GM23338 (cell line): ENCODE measurements around the gene IPO13. TPM values are rescaled to one million over a fixed set of nuclear protein-coding genes. Genes with fewer than 3 reads are reported as not detected.

ENCODE experiments used
- ATAC-seq: fragments of 200-7000 bp; cut with Tn5 transposase; 3 replicates; pipeline ENCODE4 v1.9.1; 2020
- DNase-seq: peaks from one replicate; pipeline ENCODE4 v3.0.0-alpha.2; 2015; ENCODE audit warnings: low spot score
- H2AFZ ChIP-seq: fragments of 200-600 bp; sonication (generic); 2 replicates; pipeline ENCODE4 v1.8.0; 2016; ENCODE audit warnings: antibody characterized with exemption, mild to moderate bottlenecking, moderate library complexity
- H3F3A ChIP-seq: fragments of 200-600 bp; sonication (generic); replicated peaks from 2 replicates; pipeline ENCODE4 v1.8.0; 2017; ENCODE audit warnings: antibody characterized with exemption, mixed run types, low read depth
- H3K27ac ChIP-seq: fragments of 200-600 bp; sonication (generic); 2 replicates; pipeline ENCODE4 v1.6.1; 2016; ENCODE audit warnings: low read depth
- H3K27me3 ChIP-seq: fragments of 200-600 bp; sonication (generic); 2 replicates; pipeline ENCODE4 v1.8.0; 2016; ENCODE audit warnings: mild to moderate bottlenecking, mixed run types, moderate library complexity; ENCODE audit not compliant: insufficient read depth
- H3K36me3 ChIP-seq: fragments of 200-600 bp; sonication (generic); 2 replicates; pipeline ENCODE4 v1.8.0; 2016; ENCODE audit warnings: mild to moderate bottlenecking; ENCODE audit not compliant: insufficient read depth
- H3K4me1 ChIP-seq: fragments of 200-600 bp; sonication (generic); 2 replicates; pipeline ENCODE4 v1.8.0; 2016; ENCODE audit warnings: mild to moderate bottlenecking, moderate library complexity; ENCODE audit not compliant: insufficient read depth
- H3K4me2 ChIP-seq: fragments of 200-600 bp; sonication (generic); 2 replicates; pipeline ENCODE4 v1.7.1; 2017; ENCODE audit warnings: mixed run types
- H3K4me3 ChIP-seq: fragments of 200-600 bp; sonication (generic); 2 replicates; pipeline ENCODE4 v1.6.1; 2016; ENCODE audit warnings: mixed run types
- H3K79me2 ChIP-seq: fragments of 200-600 bp; sonication (generic); replicated peaks from 2 replicates; pipeline ENCODE4 v1.8.0; 2017; ENCODE audit warnings: mild to moderate bottlenecking; ENCODE audit not compliant: insufficient read depth
- H3K9me2 ChIP-seq: fragments of 200-600 bp; sonication (generic); 2 replicates; pipeline ENCODE4 v1.8.0; 2017; ENCODE audit not compliant: insufficient read depth
- H4K20me1 ChIP-seq: fragments of 200-600 bp; sonication (generic); replicated peaks from 2 replicates; pipeline ENCODE4 v1.8.0; 2017; ENCODE audit warnings: mild to moderate bottlenecking; ENCODE audit not compliant: insufficient read depth
- H3K27ac Mint-ChIP-seq: 2 replicates; pipeline ENCODE4 v1.8.0; 2020; ENCODE audit warnings: inconsistent platforms, mild to moderate bottlenecking, moderate library complexity, mixed read lengths
- H3K27me3 Mint-ChIP-seq: 3 replicates; pipeline ENCODE4 v1.8.0; 2022; ENCODE audit warnings: low read depth, mild to moderate bottlenecking, moderate library complexity, mixed read lengths, inconsistent platforms; ENCODE audit not compliant: insufficient read depth, poor library complexity
- H3K36me3 Mint-ChIP-seq: 3 replicates; pipeline ENCODE4 v1.8.0; 2021; ENCODE audit warnings: low read depth, mild to moderate bottlenecking, inconsistent platforms, moderate library complexity, mixed read lengths
- H3K4me1 Mint-ChIP-seq: 3 replicates; pipeline ENCODE4 v1.8.0; 2020; ENCODE audit warnings: mild to moderate bottlenecking, inconsistent platforms, mixed read lengths
- H3K4me3 Mint-ChIP-seq: 3 replicates; pipeline ENCODE4 v1.8.0; 2021; ENCODE audit warnings: moderate library complexity, mild to moderate bottlenecking, inconsistent platforms, mixed read lengths
- H3K9me3 Mint-ChIP-seq: 3 replicates; pipeline ENCODE4 v1.8.0; 2020; ENCODE audit warnings: moderate library complexity, mild to moderate bottlenecking, inconsistent platforms, mixed read lengths
- CREB1 ChIP-seq: fragments of 250-450 bp; sonication (Bioruptor Pico); IDR thresholded peaks from 2 replicates; pipeline ENCODE4 v1.5.0; 2020; ENCODE audit warnings: low read depth, mild to moderate bottlenecking, moderate library complexity
- ETS1 ChIP-seq: IDR thresholded peaks from 2 replicates; pipeline ENCODE4 v1.6.1; 2016; ENCODE audit warnings: antibody characterized with exemption
- JUNB ChIP-seq: IDR thresholded peaks from one replicate; pipeline ENCODE4 v1.6.1; 2016; ENCODE audit warnings: antibody characterized with exemption; ENCODE audit not compliant: unreplicated experiment
- NANOG ChIP-seq: IDR thresholded peaks from 2 replicates; pipeline ENCODE4 v1.6.1; 2016; ENCODE audit warnings: antibody characterized with exemption, borderline replicate concordance
- POLR2AphosphoS5 ChIP-seq: IDR thresholded peaks from 2 replicates; pipeline ENCODE4 v1.6.1; 2016; ENCODE audit warnings: antibody characterized with exemption, low read depth
- REST ChIP-seq: IDR thresholded peaks from one replicate; pipeline ENCODE4 v1.6.1; 2018; ENCODE audit warnings: antibody characterized with exemption; ENCODE audit not compliant: unreplicated experiment
- STAT1 ChIP-seq: IDR thresholded peaks from one replicate; pipeline ENCODE4 v1.6.1; 2016; ENCODE audit warnings: antibody characterized with exemption; ENCODE audit not compliant: unreplicated experiment
- ZNF331 ChIP-seq: fragments of 250-450 bp; sonication (Bioruptor Pico); IDR thresholded peaks from 2 replicates; pipeline ENCODE4 v1.5.0; 2020; ENCODE audit warnings: low read depth, mild to moderate bottlenecking, moderate library complexity
- polyA plus RNA-seq: library from polyadenylated mRNA; unstranded; fragments of >200 nt; fragmentation: Nextera tagmentation; extraction: Ambion mirVana; gene quantifications from 2 replicates; pipeline ENCODE4 v1.2.1, GENCODE V29; 2016
- total RNA-seq: library from RNA; depleted of rRNA; stranded (reverse); fragments of >200 nt; shearing (Covaris generic); gene quantifications from 2 replicates; pipeline ENCODE4 v1.2.3, GENCODE V29; 2014

The IPO13 gene
- total and polyA plus RNA-seq, 2 experiments from 2014 or later = 10.4 to 22.8 TPM

- TF ChIP-seq REST = no peak
- no peak for TF ChIP-seq NANOG
- TF ChIP-seq CREB1 = no peak
- TF ChIP-seq POLR2AphosphoS5 = no peak
- no peak for TF ChIP-seq ETS1
- no peak for TF ChIP-seq STAT1
Observed at GRCh38 chr1:43970502-43970901, 23.8 kb downstream of the IPO13 start (continued).

- no peak for DNase-seq
- peak overlapping the region; percentile 99 for H3K4me3 Mint-ChIP-seq
- Histone ChIP-seq H3K9me2 (no peaks in the 10 kb centered on the region), H3K4me3 (peak overlapping the region; percentile 100; the same call in 1 of the 2 replicates), H4K20me1 (peaks cover 9% of the 10 kb centered on the region), H3K4me1 (peaks cover 22% of the 10 kb centered on the region), H3K36me3 (no peaks in the 10 kb centered on the region), H3K4me2 (peak overlapping the region; percentile 98), H3K27ac (no peak overlapping the region), H3K27me3 (no peaks in the 10 kb centered on the region), H3F3A (peaks cover 7% of the 10 kb centered on the region; the same call in 1 of the 2 replicates), H3K79me2 (peaks cover 16% of the 10 kb centered on the region), H2AFZ (no peak overlapping the region)
- H3K27me3 Mint-ChIP-seq = peaks cover 15% of the 10 kb centered on the region
- H3K27ac Mint-ChIP-seq = no peak overlapping the region
- no peaks in the 10 kb centered on the region for H3K9me3 Mint-ChIP-seq
- TF ChIP-seq JUNB = no peak
- no peak for TF ChIP-seq CREB1
- TF ChIP-seq ETS1 = no peak
- peaks cover 20% of the 10 kb centered on the region for H3K4me1 Mint-ChIP-seq
- H3K36me3 Mint-ChIP-seq = peaks cover 41% of the 10 kb centered on the region
- no peak for ATAC-seq
Observed at GRCh38 chr1:43970911-43971310, 24.2 kb downstream of the IPO13 start.

- DNase-seq = no peak
- no peak overlapping the region for H3K4me2 ChIP-seq
- H3K4me3 Mint-ChIP-seq = peak overlapping the region; percentile 99
- TF ChIP-seq ETS1 (no peak), JUNB (no peak), NANOG (no peak), CREB1 (no peak), ZNF331 (CRISPR knock-in tag) (no peak), REST (no peak)
Observed at GRCh38 chr1:43971336-43971980, 24.7 kb downstream of the IPO13 start.

More at GRCh38 chr1:43971336-43971980, 24.7 kb downstream of the IPO13 start:
- H3K9me2 ChIP-seq = no peaks in the 10 kb centered on the region
- H3K27ac ChIP-seq = no peak overlapping the region
- no peaks in the 10 kb centered on the region for H3K36me3 ChIP-seq
- H3F3A ChIP-seq = peaks cover 13% of the 10 kb centered on the region; the same call in 1 of the 2 replicates
- no peak overlapping the region for H2AFZ ChIP-seq
- H3K27me3 ChIP-seq = no peaks in the 10 kb centered on the region
- H3K27me3 Mint-ChIP-seq = peaks cover 17% of the 10 kb centered on the region
- no peaks in the 10 kb centered on the region for H3K9me3 Mint-ChIP-seq
- H3K27ac Mint-ChIP-seq = no peak overlapping the region
- peaks cover 47% of the 10 kb centered on the region for H3K36me3 Mint-ChIP-seq
- H3K4me3 ChIP-seq = no peak overlapping the region; the same call in 1 of the 2 replicates
- H3K4me1 ChIP-seq = peaks cover 25% of the 10 kb centered on the region
- H3K79me2 ChIP-seq = peaks cover 17% of the 10 kb centered on the region
- peaks cover 25% of the 10 kb centered on the region for H3K4me1 Mint-ChIP-seq
- ATAC-seq = no peak
- H4K20me1 ChIP-seq = peaks cover 13% of the 10 kb centered on the region
